Rectal smooth muscle tissue (tissue), 1 donor: Measurements from ENCODE around the gene MCM7.

Source experiments
- H3K27ac ChIP-seq: one replicate; pipeline ENCODE4 v1.7.0; 2013; ENCODE audit warnings: low read depth, low read length, inconsistent platforms
- H3K27me3 ChIP-seq: one replicate; pipeline ENCODE4 v1.7.0; 2013; ENCODE audit warnings: low read length; ENCODE audit not compliant: control insufficient read depth, insufficient read depth
- H3K36me3 ChIP-seq: one replicate; pipeline ENCODE4 v1.7.0; 2013; ENCODE audit warnings: low read length; ENCODE audit not compliant: control insufficient read depth, insufficient read depth
- H3K4me1 ChIP-seq: one replicate; pipeline ENCODE4 v1.7.0; 2013; ENCODE audit warnings: low read length; ENCODE audit not compliant: control insufficient read depth, insufficient read depth
- H3K4me3 ChIP-seq: one replicate; pipeline ENCODE4 v1.7.0; 2013; ENCODE audit warnings: low read length
- H3K9ac ChIP-seq: one replicate; pipeline ENCODE4 v1.7.0; 2013; ENCODE audit warnings: low read length

MCM7 gene

DNA sequence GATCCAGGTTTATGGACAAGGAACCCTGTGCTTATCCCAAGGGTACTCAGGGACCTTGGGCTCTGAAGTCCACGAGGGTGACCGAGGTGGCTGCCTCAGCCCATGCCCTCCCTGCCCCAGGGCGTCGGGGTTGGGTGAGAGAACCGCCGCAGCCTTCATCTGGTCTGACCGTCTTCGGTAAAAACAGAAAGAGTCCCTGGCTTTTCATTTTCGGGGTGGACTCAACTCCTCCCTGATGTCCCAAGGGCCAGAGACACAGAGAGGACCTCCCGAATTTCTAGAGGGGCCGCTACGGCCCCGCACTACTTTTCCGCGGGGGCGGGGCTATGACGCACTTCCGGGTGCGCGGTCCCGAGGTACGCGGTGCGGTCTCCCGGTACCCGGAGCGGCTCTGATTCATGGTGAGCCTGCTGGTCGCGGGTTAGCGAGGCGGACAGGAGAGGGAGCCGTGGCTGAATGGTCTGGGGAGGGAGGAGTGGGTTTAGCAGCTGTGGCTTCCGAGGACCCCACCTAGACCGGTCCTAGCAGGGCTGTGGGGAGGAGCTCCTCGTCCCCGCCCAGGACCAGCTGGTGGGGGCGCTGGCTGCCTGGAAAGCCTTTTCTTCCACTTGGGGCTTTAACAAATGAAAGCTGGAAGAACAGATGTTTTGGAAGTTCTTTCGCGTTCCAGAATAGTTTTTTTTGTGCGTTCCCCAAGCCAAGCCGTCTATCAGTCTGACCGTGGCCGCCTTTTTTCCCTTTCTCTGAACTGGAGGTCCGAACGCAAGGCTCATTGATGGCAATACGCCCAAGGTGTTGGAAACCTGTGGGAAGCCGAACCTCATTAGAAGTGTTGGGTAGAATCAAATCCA, 51.5 kb downstream of the MCM7 start, which contains the start of gene ZSCAN21:
Gene ZSCAN21 (plus strand): TSS at position 334 of the 851 bp plus-strand sequence. CDS start 7,233 bp downstream, outside the sequence.
- peak within 1 kb of the TSS; percentile 87 for H3K4me3 ChIP-seq
- H3K4me1 ChIP-seq: peaks cover 2% of the 10 kb centered on the region
- H3K9ac ChIP-seq: peak within 1 kb of the TSS; percentile 81
- no peaks in the 10 kb centered on the region for H3K27me3 ChIP-seq
- H3K27ac ChIP-seq: peak within 1 kb of the TSS; percentile 96
- H3K36me3 ChIP-seq: no peaks in the 10 kb centered on the region

- H3K27ac ChIP-seq: no peak overlapping the region
- H3K4me3 ChIP-seq: peak overlapping the region; percentile 87
- H3K36me3 ChIP-seq: no peaks in the 10 kb centered on the region
- no peaks in the 10 kb centered on the region for H3K27me3 ChIP-seq
- no peak overlapping the region for H3K9ac ChIP-seq
- peaks cover 2% of the 10 kb centered on the region for H3K4me1 ChIP-seq
Observed at GRCh38 chr7:100048680-100049079, 52.5 kb downstream of the MCM7 start.

DNA sequence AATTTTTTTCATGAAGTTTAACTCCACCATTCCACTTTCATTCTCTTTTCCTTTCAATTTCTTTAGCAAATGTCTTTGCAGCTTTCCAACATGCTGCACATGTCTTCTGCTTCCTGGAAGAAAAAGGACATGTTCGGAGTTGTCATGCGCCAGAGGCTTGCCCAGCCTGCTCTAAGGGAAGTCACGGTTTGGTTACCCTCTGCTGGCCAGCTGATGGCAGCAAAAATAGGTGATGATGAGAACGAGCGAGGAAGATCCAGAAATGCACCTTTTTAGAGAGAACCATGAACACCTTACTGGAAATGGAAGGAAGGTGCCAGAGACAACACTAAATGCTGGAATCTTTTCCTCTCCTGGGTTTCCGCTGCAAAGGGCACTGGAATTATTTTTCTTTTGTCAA, 56.5 kb downstream of the MCM7 start:
- Histone ChIP-seq H3K9ac (no peak overlapping the region), H3K4me1 (no peaks in the 10 kb centered on the region), H3K36me3 (no peaks in the 10 kb centered on the region), H3K4me3 (no peak overlapping the region), H3K27me3 (no peaks in the 10 kb centered on the region), H3K27ac (no peak overlapping the region)
